GM19023 (cell line): Measurements from ENCODE around the gene CDH23.

Experiments used
- ATAC-seq: cut with Tn5 transposase; IDR thresholded peaks from one replicate; pipeline ENCODE4 v1.9.1; 2021; ENCODE audit warnings: mild to moderate bottlenecking, moderate library complexity; ENCODE audit not compliant: unreplicated experiment

Gene CDH23

GRCh38 chr10:71818674-71819260 lies 422.0 kb downstream of the CDH23 start:
- no peak for ATAC-seq

GRCh38 chr10:71819441-71819861 lies 422.7 kb downstream of the CDH23 start:
- ATAC-seq = no peak

GRCh38 chr10:71819985-71820384 lies 423.3 kb downstream of the CDH23 start:
- no peak for ATAC-seq

GRCh38 chr10:71820966-71821365 lies 424.2 kb downstream of the CDH23 start:
- ATAC-seq = no peak

- ATAC-seq = no peak
Observed at GRCh38 chr10:71821909-71822763, 425.4 kb downstream of the CDH23 start.

GRCh38 chr10:71823356-71823755 lies 426.6 kb downstream of the CDH23 start:
- no peak for ATAC-seq

GRCh38 chr10:71824333-71824732 lies 427.6 kb downstream of the CDH23 start:
- ATAC-seq = no peak

- ATAC-seq = no peak
Observed at GRCh38 chr10:71825217-71825616, 428.5 kb downstream of the CDH23 start.

- ATAC-seq = no peak
Observed at GRCh38 chr10:71827852-71828251, 431.1 kb downstream of the CDH23 start.

- ATAC-seq = no peak
Observed at GRCh38 chr10:71828702-71829101, 432.0 kb downstream of the CDH23 start.

GRCh38 chr10:71829171-71829570 lies 432.5 kb downstream of the CDH23 start:
- ATAC-seq = no peak

GRCh38 chr10:71829896-71830295 lies 433.2 kb downstream of the CDH23 start:
- no peak for ATAC-seq

GRCh38 chr10:71830726-71831125 lies 434.0 kb downstream of the CDH23 start:
- no peak for ATAC-seq

- ATAC-seq = no peak
Observed at GRCh38 chr10:71831646-71832552, 435.2 kb downstream of the CDH23 start.

- ATAC-seq = no peak
Observed at GRCh38 chr10:71832967-71833366, 436.2 kb downstream of the CDH23 start.

GRCh38 chr10:71833451-71834342 lies 437.0 kb downstream of the CDH23 start:
- ATAC-seq = no peak

- ATAC-seq = no peak
Observed at GRCh38 chr10:71834343-71834674, 437.6 kb downstream of the CDH23 start.

- peak; percentile 93 for ATAC-seq
Observed at GRCh38 chr10:71835671-71836595, 439.2 kb downstream of the CDH23 start.

GRCh38 chr10:71836596-71836974 lies 439.9 kb downstream of the CDH23 start:
- peak; percentile 6 for ATAC-seq
